K562 (cell line): ENCODE measurements around the gene DLG4. TPM values are rescaled to one million over a fixed set of nuclear protein-coding genes. Genes with fewer than 3 reads are reported as not detected.

Experiments
- C11orf30 ChIP-seq: fragments of 450-650 bp; IDR thresholded peaks from 2 replicates; pipeline ENCODE4 v1.6.1; 2016; ENCODE audit warnings: low read depth, mild to moderate bottlenecking
- CCAR2 ChIP-seq: fragments of 200-400 bp; formaldehyde crosslinking; IDR thresholded peaks from 2 replicates; pipeline ENCODE4 v1.6.1; 2017; ENCODE audit warnings: mild to moderate bottlenecking, low read depth, low read length
- E2F6 ChIP-seq, 2 experiments: IDR thresholded peaks; 2 replicates each; pipeline ENCODE4 v1.6.1; 2011; ENCODE audit warnings: borderline replicate concordance in 1 of 2, control low read depth in 1 of 2, low read depth in 1 of 2, low read length in 1 of 2, mild to moderate bottlenecking in 1 of 2, mixed read lengths in 1 of 2, moderate library complexity in 1 of 2; ENCODE audit not compliant: insufficient read depth in 1 of 2, insufficient read length in 1 of 2, poor library complexity in 1 of 2, severe bottlenecking in 1 of 2; ENCODE audit errors: extremely low read depth in 1 of 2
- HOMEZ ChIP-seq: fragments of 250-450 bp; sonication (Bioruptor Pico); IDR thresholded peaks from 2 replicates; pipeline ENCODE4 v1.4.0; 2020; ENCODE audit warnings: mild to moderate bottlenecking, moderate library complexity
- HSF4 ChIP-seq: fragments of 250-450 bp; sonication (Bioruptor Pico); IDR thresholded peaks from 2 replicates; pipeline ENCODE4 v2.1.2; 2022; ENCODE audit warnings: mild to moderate bottlenecking, moderate library complexity, borderline replicate concordance
- MED1 ChIP-seq: sonication (generic); formaldehyde crosslinking; IDR thresholded peaks from 2 replicates; pipeline ENCODE4 v1.8.1; 2023; ENCODE audit warnings: missing genetic modification reagents, borderline replicate concordance
- MXI1 ChIP-seq: IDR thresholded peaks from 2 replicates; pipeline ENCODE4 v1.6.1; 2011; ENCODE audit warnings: low read depth, mild to moderate bottlenecking, improper control_type of control experiment, low read length
- PCBP2 ChIP-seq: fragments of 200-400 bp; formaldehyde crosslinking; IDR thresholded peaks from 2 replicates; pipeline ENCODE4 v1.6.1; 2018; ENCODE audit warnings: low read length, low read depth, mild to moderate bottlenecking, moderate library complexity; ENCODE audit not compliant: poor library complexity, severe bottlenecking
- PRMT5 ChIP-seq: sonication (generic); formaldehyde crosslinking; IDR thresholded peaks from 2 replicates; pipeline ENCODE4 v1.5.0; 2020; ENCODE audit warnings: missing genetic modification reagents
- RBM25 ChIP-seq: fragments of 200-400 bp; formaldehyde crosslinking; IDR thresholded peaks from 2 replicates; pipeline ENCODE4 v1.6.1; 2018; ENCODE audit warnings: low read length, low read depth, moderate library complexity; ENCODE audit not compliant: severe bottlenecking
- SIX5 ChIP-seq, 2 experiments: IDR thresholded peaks; 2 replicates each; pipeline ENCODE4 v1.6.1; 2011; ENCODE audit warnings: low read length in 2 of 2, borderline replicate concordance in 1 of 2, low read depth in 1 of 2, mild to moderate bottlenecking in 1 of 2, moderate library complexity in 1 of 2; ENCODE audit not compliant: insufficient read depth in 1 of 2
- SREBF1 ChIP-seq: fragments of 150-350 bp; IDR thresholded peaks from 2 replicates; pipeline ENCODE4 v1.6.1; 2014; ENCODE audit warnings: antibody characterized with exemption, low read depth, low read length, borderline replicate concordance
- VEZF1 ChIP-seq: fragments of 200-800 bp; sonication (Bioruptor generic); IDR thresholded peaks from 2 replicates; pipeline ENCODE4 v1.6.1; 2017; ENCODE audit warnings: missing genetic modification characterization, missing compliant biosample characterization
- ZNF282 ChIP-seq: sonication (generic); formaldehyde crosslinking; IDR thresholded peaks from 2 replicates; pipeline ENCODE4 v1.8.1; 2023; ENCODE audit warnings: missing genetic modification reagents
- ZNF561 ChIP-seq: fragments of 450-650 bp; formaldehyde crosslinking; conservative IDR thresholded peaks from 2 replicates; pipeline ENCODE4 v1.4.0; 2020; ENCODE audit warnings: mild to moderate bottlenecking, moderate library complexity
- ZNF644 ChIP-seq: fragments of 200-800 bp; sonication (Bioruptor generic); IDR thresholded peaks from 2 replicates; pipeline ENCODE4 v1.6.1; 2016; ENCODE audit warnings: low read depth, missing genetic modification characterization, missing compliant biosample characterization
- ZNF79 ChIP-seq: fragments of 250-450 bp; sonication (Bioruptor Pico); IDR thresholded peaks from 2 replicates; pipeline ENCODE4 v1.4.0; 2020; ENCODE audit warnings: low read depth, mild to moderate bottlenecking, moderate library complexity
- polyA plus RNA-seq, 8 experiments: library from polyadenylated mRNA; depleted of rRNA in 4 of 8; stranded (reverse) in 5 of 8; unstranded in 3 of 8; fragments of >200 nt; fragmentation: Nextera tagmentation in 2 of 8; fragmentation: Illumina TruSeq in 1 of 8; extraction: Ambion mirVana in 2 of 8; extraction: Trizol in 1 of 8; gene quantifications; 2 replicates each; pipeline versions ENCODE4 v1.2.1 to v1.2.3, GENCODE V29; 2011 to 2014; ENCODE audit warnings: inconsistent platforms in 1 of 8, missing spikeins in 1 of 8
- total RNA-seq, 7 experiments: library from RNA; depleted of rRNA in 6 of 7; stranded (reverse); fragments of >200 nt in 6 of 7; fragmentation: Illumina TruSeq in 2 of 7; extraction: Trizol in 2 of 7; gene quantifications; 2 replicates each; pipeline versions ENCODE4 v1.2.1 to v1.2.3, GENCODE V29; 2011 to 2021; ENCODE audit warnings: low replicate concordance in 1 of 7
- TF ChIP-seq, protein P1 (sequence below): fragments of 150-350 bp; IDR thresholded peaks from 2 replicates; pipeline ENCODE4 v1.6.1; 2014; ENCODE audit warnings: low read depth, mild to moderate bottlenecking, low read length, borderline replicate concordance

The DLG4 gene
- total and polyA plus RNA-seq, 9 of the 15 experiments (the other 6 are each of a cell fraction or from before 2014, with no cell fraction given) = 0.03 to 12.0 (median 4.1) TPM

GRCh38 chr17:7251661-7252175 is 32.1 kb upstream of the DLG4 start, which contains the start of gene CTDNEP1 (continued):
- TF ChIP-seq E2F6 (IDR thresholded peaks at IDR 0.05; ENCODE audit: borderline replicate concordance in 1 of 2, extremely low read depth in 1 of 2, insufficient read depth in 1 of 2, insufficient read length in 1 of 2, low read depth in 1 of 2, low read length in 1 of 2, poor library complexity in 1 of 2, severe bottlenecking in 1 of 2) = no peak
- TF ChIP-seq SREBF1 = no peak
- TF ChIP-seq C11orf30 = peak; percentile 97
- TF ChIP-seq ZNF644 (tag) = no peak
- TF ChIP-seq RBM25 = no peak
- TF ChIP-seq ZNF561 (CRISPR knock-in tag) = no peak
- TF ChIP-seq ZNF79 (CRISPR knock-in tag) = no peak
- no peak for TF ChIP-seq SIX5 (IDR thresholded peaks at IDR 0.05; ENCODE audit: borderline replicate concordance in 1 of 2, insufficient read depth in 1 of 2, low read depth in 1 of 2, low read length in 2 of 2)
- no peak for TF ChIP-seq MED1 (CRISPR knock-in tag)
- no peak for TF ChIP-seq MXI1
- no peak for TF ChIP-seq HOMEZ (CRISPR knock-in tag)
- peak; percentile 87 for TF ChIP-seq PCBP2
- TF ChIP-seq PRMT5 (CRISPR knock-in tag) = no peak
- TF ChIP-seq, protein P1, sequence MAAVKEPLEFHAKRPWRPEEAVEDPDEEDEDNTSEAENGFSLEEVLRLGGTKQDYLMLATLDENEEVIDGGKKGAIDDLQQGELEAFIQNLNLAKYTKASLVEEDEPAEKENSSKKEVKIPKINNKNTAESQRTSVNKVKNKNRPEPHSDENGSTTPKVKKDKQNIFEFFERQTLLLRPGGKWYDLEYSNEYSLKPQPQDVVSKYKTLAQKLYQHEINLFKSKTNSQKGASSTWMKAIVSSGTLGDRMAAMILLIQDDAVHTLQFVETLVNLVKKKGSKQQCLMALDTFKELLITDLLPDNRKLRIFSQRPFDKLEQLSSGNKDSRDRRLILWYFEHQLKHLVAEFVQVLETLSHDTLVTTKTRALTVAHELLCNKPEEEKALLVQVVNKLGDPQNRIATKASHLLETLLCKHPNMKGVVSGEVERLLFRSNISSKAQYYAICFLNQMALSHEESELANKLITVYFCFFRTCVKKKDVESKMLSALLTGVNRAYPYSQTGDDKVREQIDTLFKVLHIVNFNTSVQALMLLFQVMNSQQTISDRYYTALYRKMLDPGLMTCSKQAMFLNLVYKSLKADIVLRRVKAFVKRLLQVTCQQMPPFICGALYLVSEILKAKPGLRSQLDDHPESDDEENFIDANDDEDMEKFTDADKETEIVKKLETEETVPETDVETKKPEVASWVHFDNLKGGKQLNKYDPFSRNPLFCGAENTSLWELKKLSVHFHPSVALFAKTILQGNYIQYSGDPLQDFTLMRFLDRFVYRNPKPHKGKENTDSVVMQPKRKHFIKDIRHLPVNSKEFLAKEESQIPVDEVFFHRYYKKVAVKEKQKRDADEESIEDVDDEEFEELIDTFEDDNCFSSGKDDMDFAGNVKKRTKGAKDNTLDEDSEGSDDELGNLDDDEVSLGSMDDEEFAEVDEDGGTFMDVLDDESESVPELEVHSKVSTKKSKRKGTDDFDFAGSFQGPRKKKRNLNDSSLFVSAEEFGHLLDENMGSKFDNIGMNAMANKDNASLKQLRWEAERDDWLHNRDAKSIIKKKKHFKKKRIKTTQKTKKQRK = no peak
- TF ChIP-seq ZNF282 (CRISPR knock-in tag) = no peak
- TF ChIP-seq VEZF1 (CRISPR knock-in tag) = peak; percentile 81; the same call in 1 of the 2 replicates
- TF ChIP-seq HSF4 = no peak
- no peak for TF ChIP-seq CCAR2
